Measurements from ENCODE around the gene CNNM3.

The CNNM3 gene

DNA sequence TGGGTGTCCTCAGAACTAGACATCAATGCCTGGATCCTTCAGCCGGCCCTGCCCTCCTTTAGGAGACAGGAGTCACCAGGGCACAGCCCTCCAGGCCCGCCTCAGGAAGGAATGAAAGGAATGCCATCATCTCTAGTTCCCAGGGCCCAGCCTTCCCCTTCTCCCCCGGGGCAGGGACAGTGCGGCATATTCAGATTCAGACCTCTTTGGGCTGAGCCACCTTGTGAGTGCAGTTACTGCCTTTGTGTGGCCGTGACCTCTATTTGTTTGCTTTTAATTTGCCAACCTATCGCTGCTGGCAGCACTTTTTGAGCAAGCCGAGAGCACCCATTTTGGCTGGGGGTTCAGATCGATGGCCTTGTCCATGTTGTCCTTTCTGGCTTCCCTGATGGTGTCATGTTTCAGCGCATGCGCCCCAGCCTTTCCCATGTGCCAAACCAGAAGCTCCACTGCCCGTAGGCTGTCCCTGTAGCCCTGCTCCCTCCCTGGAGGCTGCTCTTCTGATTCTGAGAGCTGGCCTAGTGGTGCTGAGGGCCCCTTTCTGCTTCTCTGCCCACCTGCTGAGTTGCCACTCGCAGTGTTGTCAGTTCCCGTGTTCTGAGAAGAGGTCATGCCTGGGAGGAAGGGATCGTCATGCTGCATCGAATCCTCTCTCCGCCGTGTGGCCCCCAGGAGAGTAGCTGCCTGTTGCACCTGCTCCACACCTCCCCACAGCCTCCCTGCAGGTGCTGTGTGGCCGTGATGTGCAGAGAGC lies 16.9 kb downstream of the CNNM3 start:
- DNase-seq (ENCODE audit: low read depth, low spot score) = no peak
- TF ChIP-seq, protein P1, sequence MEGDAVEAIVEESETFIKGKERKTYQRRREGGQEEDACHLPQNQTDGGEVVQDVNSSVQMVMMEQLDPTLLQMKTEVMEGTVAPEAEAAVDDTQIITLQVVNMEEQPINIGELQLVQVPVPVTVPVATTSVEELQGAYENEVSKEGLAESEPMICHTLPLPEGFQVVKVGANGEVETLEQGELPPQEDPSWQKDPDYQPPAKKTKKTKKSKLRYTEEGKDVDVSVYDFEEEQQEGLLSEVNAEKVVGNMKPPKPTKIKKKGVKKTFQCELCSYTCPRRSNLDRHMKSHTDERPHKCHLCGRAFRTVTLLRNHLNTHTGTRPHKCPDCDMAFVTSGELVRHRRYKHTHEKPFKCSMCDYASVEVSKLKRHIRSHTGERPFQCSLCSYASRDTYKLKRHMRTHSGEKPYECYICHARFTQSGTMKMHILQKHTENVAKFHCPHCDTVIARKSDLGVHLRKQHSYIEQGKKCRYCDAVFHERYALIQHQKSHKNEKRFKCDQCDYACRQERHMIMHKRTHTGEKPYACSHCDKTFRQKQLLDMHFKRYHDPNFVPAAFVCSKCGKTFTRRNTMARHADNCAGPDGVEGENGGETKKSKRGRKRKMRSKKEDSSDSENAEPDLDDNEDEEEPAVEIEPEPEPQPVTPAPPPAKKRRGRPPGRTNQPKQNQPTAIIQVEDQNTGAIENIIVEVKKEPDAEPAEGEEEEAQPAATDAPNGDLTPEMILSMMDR (IDR thresholded peaks at IDR 0.05; ENCODE audit: insufficient read depth, low read length, missing control alignments) = no peak
- H3K4me3 ChIP-seq (ENCODE audit: low read depth, low read length) = no peak overlapping the region
- ChIA-PET POLR2A (interaction anchor here (1.1 to 1.7 kb wide), 2 partner anchors 8 to 25 kb away, joined by 4 read pairs; partner anchors contain the start of gene ANKRD39), CTCF (interaction anchor here (1.0 to 1.8 kb wide), 4 partner anchors 8 to 279 kb away, joined by 3 to 7 read pairs (median 6); partner anchors contain the start of gene ANKRD36)

DNA sequence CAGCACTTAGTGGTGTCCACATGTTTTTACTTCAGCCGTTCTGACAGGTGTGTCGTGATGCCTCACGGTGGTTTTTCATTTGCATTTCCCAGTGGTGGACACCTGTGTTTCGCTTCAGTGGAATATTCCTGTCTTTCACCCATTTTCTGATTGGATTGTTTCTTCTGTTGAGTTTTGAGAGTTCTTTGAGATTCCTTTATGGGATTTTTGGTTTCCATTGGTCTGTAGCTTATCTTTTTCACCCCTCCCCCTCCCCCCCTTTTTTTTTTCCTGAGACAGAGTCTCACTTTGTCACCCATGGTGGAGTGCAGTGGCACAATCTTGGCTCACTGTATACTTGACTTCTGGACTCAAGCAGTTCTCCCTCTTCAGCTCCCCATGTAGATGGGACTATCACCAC lies 19.8 kb downstream of the CNNM3 start:
- POLR2A ChIA-PET = interaction anchor here (0.7 kb wide), 1 partner anchor 15 kb away, joined by 3 read pairs; no protein-coding TSS in a partner anchor
- no peak overlapping the region for H3K4me3 ChIP-seq (ENCODE audit: low read depth, low read length)
- CTCF ChIA-PET = interaction anchor here (1.4 kb wide), 1 partner anchor 14 kb away, joined by 3 read pairs; no protein-coding TSS in a partner anchor
- TF ChIP-seq, protein P1 (IDR thresholded peaks at IDR 0.05; ENCODE audit: insufficient read depth, low read length, missing control alignments) = no peak
- no peak for DNase-seq (ENCODE audit: low read depth, low spot score)

DNA sequence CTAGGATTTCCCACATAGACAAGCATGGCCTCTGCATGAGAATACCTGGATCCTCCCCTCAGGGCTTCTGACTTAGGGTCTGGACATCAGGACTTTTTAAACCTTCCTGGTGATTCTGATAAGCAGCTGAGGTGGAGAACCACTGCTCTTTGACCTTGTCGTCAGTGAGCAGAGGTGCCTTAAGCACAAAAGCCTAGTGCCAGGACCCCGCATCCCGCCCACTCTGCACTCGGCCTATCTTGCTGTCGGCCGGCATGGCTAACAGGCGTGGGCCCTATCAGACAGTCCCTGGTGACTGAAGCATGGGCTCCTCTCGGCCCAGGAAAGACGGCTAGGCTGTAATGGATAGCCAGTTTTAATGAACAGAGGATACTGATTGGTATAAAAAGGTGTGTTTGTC lies 21.5 kb downstream of the CNNM3 start:
- POLR2A ChIA-PET = no interaction called here
- no peak for DNase-seq (ENCODE audit: low read depth, low spot score)
- no peak overlapping the region for H3K4me3 ChIP-seq (ENCODE audit: low read depth, low read length)
- TF ChIP-seq, protein P1 (IDR thresholded peaks at IDR 0.05; ENCODE audit: insufficient read depth, low read length, missing control alignments) = no peak
- CTCF ChIA-PET = no interaction called here

DNA sequence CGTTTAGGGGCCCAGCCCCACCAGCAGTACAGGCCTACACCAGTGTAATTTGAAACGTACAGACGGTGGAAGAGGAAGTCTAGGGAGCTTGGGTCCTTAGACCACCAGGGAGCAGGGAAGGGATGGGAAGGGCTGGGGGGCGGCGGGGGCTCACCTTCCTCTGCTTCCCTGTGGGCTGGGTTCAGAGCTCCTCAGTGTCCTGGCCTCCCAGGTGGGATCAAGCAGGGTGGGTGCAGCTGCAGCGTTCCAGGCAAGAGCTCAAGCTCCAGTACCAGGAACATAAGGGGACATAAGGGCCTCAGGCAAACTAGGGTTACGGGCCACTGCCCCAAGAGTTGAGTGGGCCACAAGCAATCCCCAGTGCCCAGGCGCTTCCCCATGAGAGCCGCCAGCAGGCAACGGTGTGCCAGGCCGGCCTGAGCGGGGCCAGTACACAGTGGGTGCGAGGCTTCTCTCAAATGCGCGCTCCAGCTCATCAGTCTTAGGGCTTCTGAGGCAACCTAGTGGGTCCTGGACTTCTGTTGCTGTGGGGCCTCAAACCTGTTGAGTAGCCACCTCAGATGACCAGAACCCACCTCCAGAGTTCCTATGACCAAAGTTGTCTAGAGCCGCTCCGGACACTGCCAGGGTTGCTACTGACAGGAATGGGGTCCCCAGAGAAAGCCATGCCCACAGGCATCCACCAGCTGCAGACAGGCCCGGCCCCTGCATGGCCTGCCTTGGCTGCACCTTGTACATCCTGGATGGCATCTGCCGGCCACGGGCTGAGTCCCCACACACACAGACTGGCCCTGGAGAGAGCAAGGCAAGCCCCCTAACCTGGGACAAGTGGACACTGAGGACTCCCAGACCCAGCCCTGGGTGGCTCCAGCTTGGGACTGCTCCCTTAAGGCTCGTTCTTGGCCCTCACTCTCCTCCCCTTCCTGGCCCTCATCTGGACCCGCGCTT lies 22.6 kb downstream of the CNNM3 start:
- TF ChIP-seq, protein P1 (IDR thresholded peaks at IDR 0.05; ENCODE audit: insufficient read depth, low read length, missing control alignments) = no peak
- DNase-seq (ENCODE audit: low read depth, low spot score) = no peak
- CTCF ChIA-PET = interaction anchor here (0.8 to 1.1 kb wide), 2 partner anchors 19 to 30 kb away, joined by 3 read pairs; partner anchors contain the start of gene ANKRD39
- H3K4me3 ChIP-seq (ENCODE audit: low read depth, low read length) = no peak overlapping the region
- POLR2A ChIA-PET = no interaction called here

DNA sequence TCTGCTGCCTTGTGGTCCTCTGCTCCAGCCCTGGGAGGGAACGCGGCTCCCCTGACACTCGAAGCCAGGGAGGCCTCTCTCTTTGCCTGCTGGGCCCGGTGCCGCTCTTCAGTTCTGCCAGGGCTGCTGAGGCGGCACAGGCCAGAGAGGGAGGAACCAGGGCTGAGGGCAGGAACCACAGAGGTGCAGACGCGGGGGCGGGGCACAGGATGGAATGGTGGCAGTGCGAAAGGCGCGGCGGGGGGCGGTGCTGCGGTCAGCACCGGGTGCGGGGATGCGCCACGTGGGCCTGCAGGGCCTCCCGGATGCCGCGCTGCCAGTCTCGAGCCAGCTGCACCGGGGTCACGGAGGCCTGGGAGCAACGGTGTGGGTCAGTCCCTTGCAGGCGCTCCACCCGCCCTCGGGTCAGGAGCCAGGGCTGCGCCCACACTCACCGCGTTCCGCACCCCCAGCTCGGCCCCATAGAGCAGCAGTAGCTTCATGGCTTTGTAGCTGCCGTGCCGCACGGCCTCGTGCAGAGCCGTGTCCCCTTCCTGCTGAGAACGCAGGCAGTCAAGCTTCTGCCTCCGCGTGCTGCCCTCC lies 23.3 kb downstream of the CNNM3 start:
- DNase-seq (ENCODE audit: low read depth, low spot score) = no peak
- no peak overlapping the region for H3K4me3 ChIP-seq (ENCODE audit: low read depth, low read length)
- TF ChIP-seq, protein P1 (IDR thresholded peaks at IDR 0.05; ENCODE audit: insufficient read depth, low read length, missing control alignments) = no peak
- ChIA-PET POLR2A (interaction anchor here (1.2 kb wide), 1 partner anchor 8 kb away, joined by 3 read pairs; no protein-coding TSS in a partner anchor), CTCF (interaction anchor here (0.8 to 1.1 kb wide), 2 partner anchors 19 to 29 kb away, joined by 3 read pairs; partner anchors contain the start of gene ANKRD39)

All from AG04449 (cell line).